Activated CD4-positive, alpha-beta T cell treated with anti-CD3 and anti-CD28 coated beads, Interleukin-2, amount 50 U/mL, for 4 hours (primary cell): ENCODE results near the gene WNK4.
"Not testable (repeated sequence)": the region's sequence is repeated elsewhere in the genome, so short reads cannot be mapped to it uniquely, and the experiment has no call there.

Experiments used
- DNase-seq, 2 experiments: peaks; one replicate each; pipeline ENCODE4 v3.0.0-alpha.2; 2020

The WNK4 gene

DNA sequence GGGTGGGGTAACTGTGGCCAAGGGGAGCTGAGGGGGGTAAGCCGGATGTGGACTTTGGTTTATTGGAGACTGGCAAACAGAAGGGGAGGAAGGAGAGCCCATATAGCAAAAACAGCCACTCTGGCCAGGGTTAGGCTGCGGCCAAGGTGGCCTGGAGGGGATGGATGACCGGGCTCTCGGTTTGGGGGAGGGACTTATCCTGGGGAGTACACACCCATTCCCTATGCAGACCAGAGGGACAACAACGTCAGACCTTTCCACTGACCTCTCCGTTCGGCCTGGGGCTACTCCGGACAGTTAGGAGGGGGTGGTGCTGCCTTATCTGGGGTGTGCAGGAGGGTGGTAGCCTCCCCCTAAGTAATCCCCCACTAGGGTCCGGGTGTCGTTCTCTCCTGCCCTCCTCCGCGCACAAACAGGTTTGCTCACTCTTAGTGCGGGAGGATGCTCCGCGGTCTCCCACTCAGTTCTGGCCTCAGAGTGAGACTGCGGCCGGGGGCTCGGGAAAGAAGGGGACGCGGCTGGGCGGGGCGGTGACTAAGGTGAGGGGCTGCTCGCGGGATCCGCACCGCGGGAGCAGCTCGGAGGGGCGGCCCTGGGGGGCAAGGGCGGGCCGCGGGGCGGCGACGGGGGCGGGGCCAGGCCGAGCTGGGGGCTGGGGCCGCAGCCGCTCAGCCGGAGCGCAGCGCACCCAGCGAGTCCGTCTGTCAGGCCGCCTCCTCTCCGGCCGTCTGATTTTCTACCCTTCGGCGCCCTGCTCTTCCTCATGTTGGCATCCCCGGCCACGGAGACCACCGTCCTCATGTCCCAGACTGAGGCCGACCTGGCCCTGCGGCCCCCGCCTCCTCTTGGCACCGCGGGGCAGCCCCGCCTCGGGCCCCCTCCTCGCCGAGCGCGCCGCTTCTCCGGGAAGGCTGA is at the start of gene WNK4:
Gene WNK4 (plus strand): TSS at position 675 of the 915 bp plus-strand sequence. CDS start 89 bp downstream, at position 764.
- no peak for DNase-seq

DNA sequence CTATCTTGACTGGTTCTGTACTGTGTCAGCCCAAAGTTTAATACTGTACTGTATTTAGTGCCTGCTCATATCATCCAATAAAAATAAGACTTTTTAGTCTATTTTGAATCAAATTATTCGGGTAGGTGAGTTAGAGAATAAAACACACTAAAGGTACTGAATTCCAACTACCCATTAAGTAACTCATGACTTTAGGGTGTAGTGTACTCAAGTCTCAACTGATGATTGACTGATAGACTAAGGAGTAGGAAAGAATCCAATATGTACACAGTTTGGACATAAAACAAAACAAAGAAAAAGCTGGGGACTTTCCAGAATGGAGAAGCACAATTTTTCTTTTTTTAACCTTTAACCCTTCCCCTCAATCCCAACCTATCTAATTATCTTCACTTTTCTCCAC is 39.7 kb upstream of the WNK4 start:
- no peak for DNase-seq

DNA sequence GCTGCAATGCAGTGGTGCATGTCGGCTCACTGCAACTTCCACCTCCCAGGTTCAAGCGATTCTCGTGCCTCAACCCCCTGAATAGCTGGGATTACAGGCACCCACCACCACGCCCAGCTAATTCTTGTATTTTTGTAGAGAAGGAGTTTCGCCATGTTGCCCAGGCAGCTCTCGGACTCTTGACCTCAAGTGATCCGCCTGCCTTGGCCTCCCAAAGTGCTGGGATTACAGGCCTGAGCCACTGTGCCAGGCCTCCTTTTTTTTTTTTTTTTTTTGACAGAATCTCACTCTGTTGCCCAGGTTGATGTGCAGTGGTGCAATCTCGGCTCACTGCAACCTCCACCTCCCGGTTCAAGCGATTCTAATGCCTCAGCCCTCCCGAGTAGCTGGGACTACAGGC is 37.5 kb upstream of the WNK4 start:
- DNase-seq: not testable (repeated sequence)

DNA sequence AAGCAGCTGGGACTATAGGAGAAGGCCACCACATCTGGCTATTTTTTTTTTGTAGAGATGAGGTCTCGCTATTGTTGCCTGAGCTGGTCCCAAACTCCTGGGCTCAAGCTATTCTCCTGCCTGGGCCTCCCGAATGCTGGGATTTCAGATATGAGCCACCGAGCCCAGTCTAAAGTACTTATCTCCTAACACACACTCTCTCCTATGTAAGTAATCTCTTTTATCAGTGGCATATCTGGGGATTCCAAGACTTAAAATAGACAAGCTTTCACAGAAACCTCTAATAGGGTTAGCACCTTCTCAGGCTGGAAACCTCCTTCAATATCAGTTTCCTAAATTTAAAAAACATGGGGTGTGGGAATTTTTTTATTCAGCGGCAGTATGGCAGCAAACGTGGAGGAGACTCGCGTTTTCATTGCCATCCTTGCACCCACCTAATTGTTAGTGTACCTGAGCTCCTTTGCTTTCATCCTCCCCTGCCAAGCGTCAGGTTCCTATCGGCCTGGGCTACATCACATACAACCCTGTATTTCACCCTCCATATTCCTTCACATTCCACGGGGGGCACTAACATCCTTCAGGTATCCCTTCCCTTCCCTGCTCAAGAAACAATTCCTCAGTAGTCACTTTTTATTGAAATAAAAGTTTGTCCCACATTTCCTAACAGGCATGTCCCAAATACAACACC is 36.7 kb upstream of the WNK4 start:
- DNase-seq: no peak

DNA sequence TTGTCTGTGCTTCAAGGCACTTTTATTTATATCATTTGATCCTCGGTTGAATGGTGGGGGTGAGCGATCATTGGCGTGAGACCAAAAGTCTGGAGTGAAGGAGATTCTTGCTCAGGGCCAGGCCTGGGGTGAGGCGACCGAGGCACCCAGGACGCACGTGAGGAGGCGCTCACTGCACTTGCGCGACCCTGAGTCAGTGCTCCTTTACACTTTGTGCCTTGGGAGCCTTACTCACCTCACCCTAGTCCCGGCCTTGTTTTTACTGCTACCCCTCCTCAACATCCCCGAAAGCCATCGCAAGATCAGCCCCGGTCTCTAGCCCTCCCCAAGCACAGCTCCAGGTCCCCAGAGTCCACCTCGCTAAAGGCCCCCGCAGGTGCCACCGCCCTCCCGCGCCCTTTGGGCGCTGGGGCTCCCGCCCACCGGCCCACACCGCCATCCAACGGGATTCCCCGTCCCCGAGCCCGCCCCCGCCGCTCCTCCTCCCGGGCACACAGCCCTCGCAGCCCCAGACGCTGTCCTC is 36.1 kb upstream of the WNK4 start:
- DNase-seq: peak; percentile 61 to 63

DNA sequence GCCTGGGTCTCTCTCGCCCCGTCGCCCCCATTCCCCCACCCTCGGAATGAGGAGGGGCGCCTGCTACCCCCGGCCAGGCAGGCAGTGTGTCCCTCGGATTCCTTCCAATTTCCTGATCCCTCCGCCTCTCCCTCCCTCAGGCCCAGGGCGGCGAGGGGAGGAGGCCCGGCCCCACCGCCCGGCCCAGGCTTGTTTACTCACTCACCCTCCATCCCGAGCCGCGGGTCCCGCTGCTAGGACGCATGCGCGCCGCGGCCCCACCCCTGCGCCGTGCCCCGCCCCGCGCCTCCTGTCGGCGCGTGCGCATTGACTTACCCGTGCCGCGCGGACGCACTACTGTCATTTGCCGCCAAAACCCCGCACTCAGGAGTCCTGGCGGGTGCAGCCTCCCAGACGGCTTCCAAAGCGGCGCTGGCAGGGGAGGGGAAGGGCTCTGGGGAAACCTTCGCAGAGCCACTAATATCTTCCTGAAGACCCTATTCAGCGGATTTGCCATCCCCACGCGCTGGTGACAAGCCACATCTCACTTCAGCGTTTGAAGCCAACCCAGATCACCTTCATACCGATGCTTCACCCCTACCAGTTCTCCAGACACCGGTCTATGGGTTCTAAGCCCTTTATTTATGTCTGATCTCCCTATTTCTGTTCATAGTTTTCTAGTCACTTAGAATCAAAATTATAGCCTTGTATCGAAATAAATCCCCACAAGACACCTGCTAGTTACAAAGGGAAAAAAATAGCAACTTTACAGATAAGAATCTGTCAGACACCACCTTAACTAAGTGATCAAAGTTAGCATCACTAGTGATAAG is 35.4 kb upstream of the WNK4 start, which contains the start of gene EZH1:
Gene EZH1 (minus strand): TSS at position 235 of the 812 bp plus-strand sequence. CDS start 16,099 bp downstream, outside the sequence.
- DNase-seq: peak; percentile 84 to 85

DNA sequence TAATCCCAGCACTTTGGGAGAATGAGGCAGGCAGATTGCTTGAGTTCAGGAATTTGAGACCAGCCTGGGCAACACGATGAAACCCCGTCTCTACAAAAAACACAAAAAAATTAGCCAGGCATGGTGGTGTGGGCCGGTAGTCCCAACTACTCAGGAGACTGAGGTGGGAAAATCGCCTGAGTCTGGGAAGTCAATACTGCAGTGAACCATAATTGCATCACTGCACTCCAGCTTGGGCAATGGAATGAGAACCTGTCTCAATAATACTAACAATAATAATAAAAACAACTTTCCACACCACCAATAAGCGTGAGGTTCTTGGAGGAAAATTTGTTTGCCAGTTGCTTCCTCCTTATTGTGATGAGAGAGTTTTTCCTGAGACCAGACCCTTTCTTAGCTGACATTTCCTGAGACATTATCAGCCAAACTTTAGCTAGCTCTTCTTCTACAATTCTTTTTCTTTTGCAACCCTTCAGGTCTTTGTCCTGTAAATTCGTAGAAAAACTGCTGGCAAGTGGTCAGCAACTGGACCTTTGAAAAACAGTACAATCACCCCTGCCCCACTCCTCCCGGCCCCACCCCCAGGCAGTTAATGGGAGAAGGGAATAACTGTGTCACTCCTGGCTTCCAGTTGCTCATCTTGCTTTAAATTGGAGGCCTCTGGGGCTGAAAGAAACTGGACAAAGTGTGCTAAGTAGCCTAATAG is 32.1 kb upstream of the WNK4 start:
- DNase-seq: no peak

DNA sequence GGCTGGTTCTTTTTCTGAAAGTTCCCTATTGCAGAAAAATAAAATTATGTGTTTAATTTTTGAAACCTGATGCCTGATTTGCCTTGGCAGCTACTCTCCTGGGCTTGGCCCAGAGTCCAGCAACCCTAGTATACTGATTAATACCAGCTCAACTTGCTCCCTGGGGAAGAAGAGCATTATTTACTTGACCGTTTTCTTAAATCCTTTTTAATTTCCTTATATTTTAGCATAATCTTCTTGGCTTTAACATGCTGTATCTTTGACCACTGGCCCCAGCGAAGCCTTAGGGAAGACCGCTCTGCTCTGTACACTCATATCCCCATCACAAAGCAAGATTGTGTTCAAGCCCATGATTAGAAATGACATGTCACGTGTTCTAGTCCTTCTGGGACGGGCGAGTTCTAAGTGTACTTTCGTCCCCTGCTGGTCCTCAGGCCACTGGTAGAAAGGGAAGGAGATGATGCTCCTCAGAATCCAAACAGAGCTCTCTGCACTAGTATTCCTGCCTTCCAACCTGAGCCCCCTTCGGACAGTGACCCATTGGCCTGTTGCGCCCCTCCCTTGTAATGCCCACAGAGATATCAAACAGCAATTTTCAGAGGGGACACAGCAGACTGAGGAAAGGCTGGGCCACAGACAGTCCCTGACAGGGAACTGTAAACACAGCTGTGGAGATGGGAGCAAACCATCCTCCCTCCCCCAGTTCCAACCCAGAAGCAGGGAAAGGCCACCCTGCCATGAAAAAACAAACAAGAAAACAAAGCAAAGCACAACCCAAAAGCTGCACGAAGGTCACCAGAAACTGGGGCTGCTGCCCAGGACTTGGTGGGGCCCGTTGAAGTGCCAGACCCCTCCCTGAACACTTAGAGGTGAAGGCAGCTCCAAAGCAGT is 31.3 kb upstream of the WNK4 start:
- DNase-seq: no peak

DNA sequence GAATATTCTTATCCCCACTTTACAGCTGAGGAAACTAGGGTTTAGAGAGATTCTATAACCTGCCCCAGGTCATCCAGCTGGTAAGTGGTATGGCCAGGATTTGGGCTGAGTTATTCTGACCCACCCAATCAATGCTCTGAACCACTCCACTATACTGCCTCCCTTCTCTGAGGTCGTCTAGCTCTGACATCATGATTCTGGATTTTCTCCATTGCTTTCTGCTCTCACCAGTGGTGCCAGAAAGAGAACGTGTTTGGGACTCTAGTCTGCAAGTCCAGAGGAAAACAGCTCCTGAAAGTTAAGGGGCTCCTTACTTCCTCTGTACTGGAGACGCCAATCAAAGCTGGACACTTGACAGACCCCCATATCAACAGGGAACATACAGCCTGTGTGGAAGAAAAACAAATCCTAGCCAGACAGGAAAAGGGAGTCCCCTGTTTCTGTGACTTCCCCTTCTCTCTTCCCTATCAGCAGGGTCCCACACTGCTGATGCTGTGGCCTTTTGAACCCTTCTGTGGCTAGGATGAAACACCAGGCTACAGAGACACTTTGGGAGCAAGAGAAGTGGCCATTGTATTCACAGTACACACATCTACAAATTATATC is 29.6 kb upstream of the WNK4 start:
- DNase-seq: no peak

DNA sequence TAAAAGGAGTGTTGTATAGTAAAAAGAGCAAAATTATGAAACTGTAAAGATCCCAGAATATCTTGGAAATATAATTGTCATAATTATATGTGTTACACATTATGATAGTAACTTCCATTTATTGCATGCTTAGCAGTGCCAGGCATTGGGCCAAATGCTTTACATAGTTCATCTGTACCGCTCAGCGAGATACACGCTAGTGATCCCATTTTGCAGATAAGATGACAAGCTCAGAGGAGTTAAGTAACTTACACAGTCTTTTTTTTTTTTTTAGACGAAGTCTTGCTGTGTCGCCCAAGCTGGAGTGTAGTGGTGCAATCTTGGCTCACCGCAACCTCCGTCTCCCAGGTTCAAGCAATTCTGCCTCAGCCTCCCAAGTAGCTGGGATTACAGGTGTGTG is 28.8 kb upstream of the WNK4 start:
- no peak for DNase-seq

DNA sequence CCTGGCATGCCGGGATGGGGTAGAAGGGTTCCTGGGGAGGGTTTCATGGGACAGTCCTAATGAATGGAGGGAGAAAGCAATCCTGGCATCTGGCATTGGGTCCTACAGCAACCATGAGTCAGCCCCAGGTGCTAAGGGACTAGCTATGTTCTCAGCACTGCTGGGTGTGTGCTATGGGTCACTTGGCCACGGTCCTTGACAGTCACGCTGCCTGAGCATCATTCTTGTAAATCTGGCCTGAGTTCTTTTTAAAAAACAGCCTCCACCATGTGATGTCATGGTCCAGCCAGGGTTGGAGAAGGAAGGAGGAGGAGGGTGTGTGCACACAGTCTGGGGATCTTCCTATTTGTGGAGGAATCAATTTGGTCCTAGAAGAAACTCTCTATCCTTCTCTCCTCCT is 25.6 kb upstream of the WNK4 start:
- no peak for DNase-seq

DNA sequence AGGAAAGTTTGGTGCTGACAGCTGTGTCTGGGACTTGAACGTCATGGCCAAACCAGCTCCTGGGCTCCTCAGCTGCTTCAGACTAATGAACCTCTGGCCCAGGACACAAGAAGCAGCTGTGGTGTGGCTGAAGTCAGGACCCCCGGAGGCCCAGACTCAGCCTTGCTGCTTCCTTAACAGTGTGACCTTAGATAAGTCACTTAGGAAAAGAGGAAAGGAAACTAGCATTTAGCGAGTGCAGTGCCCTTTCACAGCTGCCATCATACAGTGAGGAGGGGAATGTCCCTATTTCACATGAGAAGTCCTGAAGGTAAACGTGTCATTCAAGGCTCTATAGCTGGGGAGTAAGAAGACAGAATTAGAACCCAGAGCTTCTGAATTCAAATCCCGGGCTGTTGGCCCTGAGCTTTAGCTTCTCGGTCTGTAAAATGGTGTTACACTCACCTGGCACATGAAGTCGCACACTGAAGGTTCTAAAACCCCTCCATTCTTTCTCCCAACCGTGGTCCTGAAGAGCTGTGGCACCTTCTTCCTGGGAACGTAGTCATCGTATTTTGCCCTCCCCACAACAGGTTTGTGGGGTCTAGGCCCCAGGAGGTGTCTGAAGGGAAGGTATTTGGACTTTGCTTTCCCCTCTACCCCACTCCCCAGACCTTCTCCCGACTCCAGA is 20.3 kb upstream of the WNK4 start:
- no peak for DNase-seq

DNA sequence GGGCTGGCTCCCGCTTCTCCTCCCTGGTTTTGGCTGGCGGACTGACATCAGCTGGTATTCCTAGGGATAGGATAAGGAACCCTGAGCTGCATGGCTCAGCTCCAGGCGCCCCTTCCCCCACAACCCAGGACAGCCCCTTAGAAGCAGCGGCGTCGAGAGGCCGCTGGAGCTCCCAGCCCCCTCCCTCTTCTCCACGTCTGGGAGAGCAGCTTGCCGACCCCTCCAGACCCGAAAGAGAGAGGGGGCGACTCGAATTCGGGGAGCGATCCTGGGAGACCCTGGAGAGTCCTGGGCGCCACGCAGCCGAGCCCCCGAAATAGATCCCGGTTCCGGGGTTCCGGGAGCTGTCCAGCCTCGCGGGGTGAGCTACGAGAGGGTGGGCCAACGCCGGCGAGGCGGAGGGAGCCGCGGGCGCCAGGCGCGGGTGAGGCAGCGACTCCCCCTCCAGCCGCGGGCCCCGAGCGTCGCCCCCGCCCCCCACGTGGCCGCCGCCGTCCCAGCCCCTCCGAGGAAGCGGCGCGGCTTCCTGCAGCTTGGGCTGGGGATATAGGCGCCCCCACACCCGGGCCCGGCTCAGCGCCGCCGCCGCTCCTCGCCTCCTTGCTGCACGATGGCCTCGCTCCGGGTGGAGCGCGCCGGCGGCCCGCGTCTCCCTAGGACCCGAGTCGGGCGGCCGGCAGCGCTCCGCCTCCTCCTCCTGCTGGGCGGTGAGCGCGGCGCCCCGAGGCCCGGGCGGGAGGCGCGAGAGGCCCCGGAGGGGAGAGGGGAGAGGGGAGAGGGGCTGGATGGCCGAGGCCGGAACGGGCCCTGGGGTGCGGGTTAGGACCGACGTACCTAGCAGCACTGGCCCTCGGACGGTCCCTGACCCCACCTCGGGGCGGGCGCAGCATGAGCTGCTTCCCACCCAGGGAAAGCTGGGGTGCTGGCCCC is 19.5 kb upstream of the WNK4 start, which contains the start of gene RAMP2:
Gene RAMP2 (plus strand): TSS at position 576 of the 930 bp plus-strand sequence. CDS start 35 bp downstream, at position 611.
- no peak for DNase-seq

DNA sequence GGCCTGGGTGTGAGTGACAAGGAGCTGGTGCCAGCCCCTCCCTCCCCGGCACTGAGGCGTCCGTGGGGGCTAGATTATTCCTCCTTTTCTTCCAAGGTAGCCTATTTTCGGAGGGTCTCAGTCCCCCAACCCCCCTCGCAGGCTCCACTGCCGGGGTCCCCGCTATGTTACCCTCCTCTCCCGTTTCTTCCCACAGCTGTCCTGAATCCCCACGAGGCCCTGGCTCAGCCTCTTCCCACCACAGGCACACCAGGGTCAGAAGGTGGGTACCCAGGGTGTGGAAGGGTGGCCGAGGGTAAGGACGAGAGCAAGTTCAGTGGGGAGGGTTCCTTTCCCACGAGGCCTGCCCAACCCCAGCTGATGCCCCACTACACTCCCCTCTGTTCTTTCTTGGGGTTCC is 18.8 kb upstream of the WNK4 start:
- DNase-seq: no peak

DNA sequence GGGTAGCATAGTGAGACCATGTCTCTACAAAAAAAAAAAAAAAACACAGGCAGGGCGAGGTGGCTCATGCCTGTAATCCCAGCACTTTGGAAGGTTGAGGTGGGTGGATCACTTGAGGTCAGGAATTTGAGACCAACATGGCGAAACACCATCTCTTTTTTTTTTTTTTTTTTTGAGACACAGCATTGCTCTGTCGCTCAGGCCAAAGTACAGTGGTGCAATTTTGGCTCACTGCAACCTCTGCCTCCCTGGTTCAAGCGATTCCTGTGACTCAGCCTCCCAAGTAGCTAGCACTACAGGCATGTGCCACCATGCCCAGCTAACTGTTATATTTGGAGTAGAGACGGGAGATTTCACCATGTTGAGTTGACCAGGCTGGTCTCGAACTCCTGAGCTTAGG is 14.3 kb upstream of the WNK4 start:
- no peak for DNase-seq

DNA sequence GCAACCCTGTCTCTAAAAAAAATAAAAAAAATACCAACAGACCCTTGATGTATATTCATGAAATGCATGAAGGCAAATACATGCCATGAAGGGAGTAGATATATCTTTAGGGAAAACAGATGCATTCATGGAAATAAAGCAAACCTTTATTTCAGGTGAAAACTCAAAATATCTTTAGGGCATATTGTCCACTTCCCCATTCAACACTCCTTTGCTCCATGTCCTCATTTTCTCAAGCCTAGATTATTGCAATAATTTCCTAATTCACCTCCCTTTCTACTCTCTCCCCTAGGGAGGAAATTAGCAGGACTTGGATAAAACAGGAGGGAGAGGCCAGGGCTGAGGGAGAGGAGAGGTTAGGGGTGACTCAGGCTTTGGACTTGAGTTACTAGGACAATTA is 12.9 kb upstream of the WNK4 start:
- DNase-seq: no peak

DNA sequence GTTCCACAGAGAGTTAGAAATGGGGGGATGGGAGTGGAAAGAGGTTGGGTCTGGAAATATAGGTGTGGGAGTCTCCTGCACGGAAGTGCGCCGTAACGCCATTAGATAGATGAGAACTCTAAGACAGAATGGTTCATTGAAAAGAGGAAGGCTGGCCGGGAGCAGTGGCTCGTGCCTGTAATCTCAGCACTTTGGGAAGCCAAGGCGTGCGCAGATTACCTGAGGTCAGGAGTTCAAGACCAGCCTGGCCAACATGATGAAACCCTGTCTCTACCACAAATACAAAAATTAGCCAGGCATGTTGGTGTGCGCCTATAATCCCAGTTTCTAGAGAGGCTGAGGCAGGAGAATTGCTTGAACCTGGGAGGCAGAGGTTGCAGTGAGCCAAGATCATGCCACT is 12.4 kb upstream of the WNK4 start:
- not testable (repeated sequence) for DNase-seq

DNA sequence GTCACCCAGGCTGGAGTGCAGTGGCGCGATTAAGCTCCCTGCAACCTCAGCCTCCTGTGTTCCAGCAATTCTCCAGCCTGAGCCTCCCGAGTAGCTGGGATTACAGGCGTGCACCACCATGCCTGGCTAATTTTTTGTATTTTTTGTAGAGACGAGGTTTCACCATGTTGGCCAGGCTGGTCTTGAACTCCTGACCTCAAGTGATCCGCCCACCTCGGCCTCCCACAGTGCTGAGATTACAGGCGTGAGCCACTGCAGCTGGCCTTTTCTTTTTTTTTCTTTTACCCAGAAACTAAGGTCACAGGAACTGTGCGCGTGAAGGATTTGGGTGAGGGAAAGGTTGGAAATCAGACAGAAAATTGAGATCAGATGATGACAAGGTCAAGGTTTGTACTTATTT is 10.4 kb upstream of the WNK4 start:
- DNase-seq: not testable (repeated sequence)

DNA sequence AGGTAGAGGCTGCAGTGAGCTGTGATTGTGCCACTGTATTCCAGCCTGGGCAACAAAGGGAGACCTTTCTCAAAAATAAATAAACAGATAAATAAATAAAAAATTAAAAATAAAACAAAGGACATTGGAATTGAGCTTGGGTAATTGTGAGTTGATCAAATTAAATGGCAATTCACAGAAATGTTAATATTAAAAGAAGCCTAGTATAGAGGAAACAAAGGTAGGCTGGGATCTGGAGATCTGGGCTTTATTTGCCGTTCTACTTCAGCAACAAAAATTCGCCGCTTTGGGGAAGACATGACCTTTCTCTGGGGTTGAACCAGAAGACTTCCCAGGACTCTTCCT is 7.5 kb upstream of the WNK4 start:
- no peak for DNase-seq
